ENCODE results near the gene CYP2C18. TPM values are rescaled to one million over a fixed set of nuclear protein-coding genes. Genes with fewer than 3 reads are reported as not detected.
"Not testable (repeated sequence)": the region's sequence is repeated elsewhere in the genome, so short reads cannot be mapped to it uniquely, and the experiment has no call there.

The CYP2C18 gene
- total RNA-seq (not detected), polyA plus RNA-seq (under 1 TPM; 0.03 to 0.11 TPM)
- long read RNA-seq, donor 1: 0 reads
- long read RNA-seq, donor 2: 0 reads
- long read RNA-seq, donor 3: 0 reads

DNA sequence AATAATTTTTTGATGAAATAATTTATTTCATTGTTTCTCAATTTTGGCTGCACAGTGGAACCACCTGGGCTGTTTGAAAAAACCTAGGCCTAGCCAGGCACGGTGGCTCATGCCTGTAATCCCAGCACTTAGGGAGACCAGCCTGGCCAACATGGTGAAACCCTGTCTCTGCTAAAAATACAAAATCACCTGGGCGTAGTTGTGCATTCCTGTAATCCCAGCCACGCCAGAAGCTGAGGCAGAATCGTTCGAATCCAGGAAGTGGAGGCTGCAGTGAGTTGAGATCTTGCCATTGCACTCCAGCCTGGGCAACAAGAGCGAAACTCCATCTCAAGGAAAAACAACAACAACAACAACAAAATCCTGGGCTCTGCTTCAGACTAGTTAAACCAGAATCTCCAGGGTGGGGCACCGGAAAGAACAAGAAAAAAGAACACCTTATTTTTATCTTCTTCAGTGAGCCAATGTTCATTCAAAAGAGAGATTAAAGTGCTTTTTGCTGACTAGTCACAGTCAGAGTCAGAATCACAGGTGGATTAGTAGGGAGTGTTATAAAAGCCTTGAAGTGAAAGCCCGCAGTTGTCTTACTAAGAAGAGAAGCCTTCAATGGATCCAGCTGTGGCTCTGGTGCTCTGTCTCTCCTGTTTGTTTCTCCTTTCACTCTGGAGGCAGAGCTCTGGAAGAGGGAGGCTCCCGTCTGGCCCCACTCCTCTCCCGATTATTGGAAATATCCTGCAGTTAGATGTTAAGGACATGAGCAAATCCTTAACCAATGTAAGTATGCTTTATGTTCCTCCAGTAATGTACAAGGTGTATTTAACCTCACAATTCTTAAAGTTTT is at the start of gene CYP2C18:
Gene CYP2C18 (plus strand): TSS at position 516 of the 841 bp plus-strand sequence. CDS start 91 bp downstream, at position 607.
- TF ChIP-seq POLR2A (IDR thresholded peaks at IDR 0.05): no peak
- TF ChIP-seq, protein P1, sequence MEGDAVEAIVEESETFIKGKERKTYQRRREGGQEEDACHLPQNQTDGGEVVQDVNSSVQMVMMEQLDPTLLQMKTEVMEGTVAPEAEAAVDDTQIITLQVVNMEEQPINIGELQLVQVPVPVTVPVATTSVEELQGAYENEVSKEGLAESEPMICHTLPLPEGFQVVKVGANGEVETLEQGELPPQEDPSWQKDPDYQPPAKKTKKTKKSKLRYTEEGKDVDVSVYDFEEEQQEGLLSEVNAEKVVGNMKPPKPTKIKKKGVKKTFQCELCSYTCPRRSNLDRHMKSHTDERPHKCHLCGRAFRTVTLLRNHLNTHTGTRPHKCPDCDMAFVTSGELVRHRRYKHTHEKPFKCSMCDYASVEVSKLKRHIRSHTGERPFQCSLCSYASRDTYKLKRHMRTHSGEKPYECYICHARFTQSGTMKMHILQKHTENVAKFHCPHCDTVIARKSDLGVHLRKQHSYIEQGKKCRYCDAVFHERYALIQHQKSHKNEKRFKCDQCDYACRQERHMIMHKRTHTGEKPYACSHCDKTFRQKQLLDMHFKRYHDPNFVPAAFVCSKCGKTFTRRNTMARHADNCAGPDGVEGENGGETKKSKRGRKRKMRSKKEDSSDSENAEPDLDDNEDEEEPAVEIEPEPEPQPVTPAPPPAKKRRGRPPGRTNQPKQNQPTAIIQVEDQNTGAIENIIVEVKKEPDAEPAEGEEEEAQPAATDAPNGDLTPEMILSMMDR (IDR thresholded peaks at IDR 0.05): no peak
- ATAC-seq: no peak
- no peak for DNase-seq
- Histone ChIP-seq H3K27me3 (peaks cover 0 to 3% (median 0%) of the 10 kb centered on the region in 9 donors), H3K9me3 (peaks cover 0 to 18% (median 7%) of the 10 kb centered on the region in 12 donors), H3K4me1 (no peaks in the 10 kb centered on the region), H3K36me3 (no peaks in the 10 kb centered on the region), H3K27ac (no peak within 1 kb of the TSS), H3K4me3 (no peak within 1 kb of the TSS)
- 80 to 89% (median 82%) methylated on average over 10 of the region's 10 CpGs for WGBS, 4 donors
- intact Hi-C loops (cut with DNase I): no loop called here

DNA sequence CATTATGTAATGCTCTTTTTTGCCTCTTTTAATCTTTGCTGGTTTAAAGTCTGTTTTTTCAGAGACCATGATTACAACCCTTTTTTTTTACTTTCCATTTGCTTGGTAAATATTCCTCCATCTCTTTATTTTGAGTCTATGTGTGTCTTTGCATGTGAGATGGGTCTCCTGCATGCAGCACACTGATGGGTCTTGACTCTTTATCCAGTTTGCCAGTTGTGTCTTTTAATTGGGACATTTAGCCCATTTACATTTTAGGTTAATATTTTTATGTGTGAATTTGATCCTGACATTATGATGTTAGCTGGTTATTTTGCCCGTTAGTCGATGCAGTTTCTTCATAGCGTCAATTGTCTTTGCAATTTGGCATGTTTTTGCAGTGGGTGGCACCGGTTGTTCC is 45.4 kb upstream of the CYP2C18 start:
- H3K27ac ChIP-seq; DNase-seq; H3K4me1 ChIP-seq; H3K4me3 ChIP-seq; intact Hi-C loops (cut with DNase I); H3K36me3 ChIP-seq; H3K27me3 ChIP-seq; ATAC-seq: not testable (repeated sequence)
- 94 to 97% (median 96%) methylated on average over 4 of the region's 4 CpGs for WGBS, 4 donors
- peaks cover 0 to 39% (median 11%) of the 10 kb centered on the region in 12 donors for H3K9me3 ChIP-seq

DNA sequence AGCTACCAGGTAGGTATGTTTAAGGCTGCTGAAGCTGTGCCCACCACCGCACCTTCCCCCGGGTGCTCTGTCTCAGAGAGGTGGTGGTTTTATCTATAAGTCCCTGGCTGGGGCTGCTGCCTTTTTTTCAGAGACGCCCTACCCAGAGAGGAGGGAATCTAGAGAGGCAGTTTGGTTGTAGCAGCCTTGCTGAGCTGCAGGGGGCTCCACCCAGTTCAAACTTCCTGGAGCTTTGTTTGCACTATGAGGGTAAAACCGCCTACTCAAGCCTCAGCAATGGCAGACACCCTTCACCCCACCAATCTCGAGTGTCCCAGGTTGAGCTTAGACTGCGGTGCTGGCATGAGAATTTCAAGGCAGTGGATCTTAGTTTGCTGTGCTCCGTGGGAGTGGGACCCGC is 43.6 kb upstream of the CYP2C18 start:
- no peaks in the 10 kb centered on the region for H3K27me3 ChIP-seq
- 84 to 91% (median 87%) methylated on average over 8 of the region's 8 CpGs for WGBS, 4 donors
- TF ChIP-seq, protein P1 (IDR thresholded peaks at IDR 0.05): no peak
- TF ChIP-seq POLR2A (IDR thresholded peaks at IDR 0.05): no peak
- H3K36me3 ChIP-seq: no peaks in the 10 kb centered on the region
- peaks cover 0 to 31% (median 11%) of the 10 kb centered on the region in 12 donors for H3K9me3 ChIP-seq
- no peak overlapping the region for H3K4me3 ChIP-seq
- no peak for DNase-seq
- no peaks in the 10 kb centered on the region for H3K4me1 ChIP-seq
- no peak for ATAC-seq
- no peak overlapping the region for H3K27ac ChIP-seq
- intact Hi-C loops (cut with DNase I): no loop called here

DNA sequence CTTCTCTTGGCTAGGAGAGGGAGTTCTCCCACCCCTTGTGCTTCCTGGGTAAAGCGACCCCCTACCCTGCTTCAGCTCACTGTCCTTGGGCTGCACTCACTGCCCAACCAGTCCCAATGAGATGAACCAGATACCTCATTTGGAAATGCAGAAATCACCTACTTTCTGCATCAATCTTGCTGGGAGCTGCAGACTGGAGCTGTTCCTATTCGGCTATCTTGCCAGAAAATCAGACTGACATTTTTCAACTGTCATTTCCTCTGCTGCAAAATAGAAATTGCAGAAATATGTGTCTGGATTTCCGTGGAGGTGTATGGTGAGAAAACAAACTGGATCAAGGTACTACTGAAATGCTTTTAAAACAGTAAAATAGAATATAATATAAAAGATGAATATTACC is 43.0 kb upstream of the CYP2C18 start:
- WGBS, 4 donors: 55 to 77% (median 67%) methylated on average over 3 of the region's 3 CpGs

More for the DNA sequence above, 43.0 kb upstream of the CYP2C18 start:
- Histone ChIP-seq H3K4me1 (no peaks in the 10 kb centered on the region), H3K27me3 (no peaks in the 10 kb centered on the region), H3K36me3 (no peaks in the 10 kb centered on the region), H3K4me3 (no peak overlapping the region), H3K9me3 (peaks cover 0 to 29% (median 11%) of the 10 kb centered on the region in 12 donors), H3K27ac (no peak overlapping the region)
- DNase-seq (no peak), ATAC-seq (no peak)
- intact Hi-C loops (cut with DNase I): no loop called here
- TF ChIP-seq, protein P1 (IDR thresholded peaks at IDR 0.05): no peak
- no peak for TF ChIP-seq POLR2A (IDR thresholded peaks at IDR 0.05)
